Renal cortical epithelial cell (primary cell): ENCODE measurements around the gene AUTS2. TPM values are rescaled to one million over a fixed set of nuclear protein-coding genes. Genes with fewer than 3 reads are reported as not detected.

Source experiments
- DNase-seq: peaks from one replicate; pipeline ENCODE4 v3.0.0-alpha.2; 2011; ENCODE audit warnings: low read depth
- total RNA-seq: library from RNA; depleted of rRNA; stranded (reverse); fragments of >200 nt; gene quantifications from 2 replicates; pipeline ENCODE4 v1.2.3, GENCODE V29; 2014

AUTS2 gene
- total RNA-seq, 1 donor from 2014 or later: 3.2 TPM

DNA sequence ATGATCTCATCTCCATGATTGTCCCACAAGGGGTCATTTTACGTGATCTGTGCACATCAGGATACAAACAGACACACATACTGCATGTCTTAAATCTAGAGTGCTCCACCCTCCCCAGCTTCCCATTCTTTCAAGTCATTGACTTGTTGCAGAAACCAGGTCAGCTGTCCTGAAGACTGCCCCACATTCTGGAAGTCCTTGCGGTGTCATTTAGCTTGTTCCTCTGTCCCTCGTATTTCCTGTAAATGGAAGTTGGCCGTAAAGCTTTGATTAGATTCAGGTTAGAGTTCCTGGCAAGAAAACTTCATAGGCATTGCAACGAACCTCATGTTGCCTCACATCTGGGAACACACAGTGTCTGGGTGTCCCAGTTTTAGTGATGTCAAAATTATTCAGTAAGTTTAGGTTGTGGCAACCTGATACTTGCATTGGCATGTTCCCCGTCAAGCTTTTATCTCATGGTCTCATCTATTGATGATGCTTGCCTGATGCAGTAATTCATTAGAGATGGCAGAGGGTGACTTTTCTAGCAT is 1116.3 kb downstream of the AUTS2 start:
- DNase-seq: no peak

DNA sequence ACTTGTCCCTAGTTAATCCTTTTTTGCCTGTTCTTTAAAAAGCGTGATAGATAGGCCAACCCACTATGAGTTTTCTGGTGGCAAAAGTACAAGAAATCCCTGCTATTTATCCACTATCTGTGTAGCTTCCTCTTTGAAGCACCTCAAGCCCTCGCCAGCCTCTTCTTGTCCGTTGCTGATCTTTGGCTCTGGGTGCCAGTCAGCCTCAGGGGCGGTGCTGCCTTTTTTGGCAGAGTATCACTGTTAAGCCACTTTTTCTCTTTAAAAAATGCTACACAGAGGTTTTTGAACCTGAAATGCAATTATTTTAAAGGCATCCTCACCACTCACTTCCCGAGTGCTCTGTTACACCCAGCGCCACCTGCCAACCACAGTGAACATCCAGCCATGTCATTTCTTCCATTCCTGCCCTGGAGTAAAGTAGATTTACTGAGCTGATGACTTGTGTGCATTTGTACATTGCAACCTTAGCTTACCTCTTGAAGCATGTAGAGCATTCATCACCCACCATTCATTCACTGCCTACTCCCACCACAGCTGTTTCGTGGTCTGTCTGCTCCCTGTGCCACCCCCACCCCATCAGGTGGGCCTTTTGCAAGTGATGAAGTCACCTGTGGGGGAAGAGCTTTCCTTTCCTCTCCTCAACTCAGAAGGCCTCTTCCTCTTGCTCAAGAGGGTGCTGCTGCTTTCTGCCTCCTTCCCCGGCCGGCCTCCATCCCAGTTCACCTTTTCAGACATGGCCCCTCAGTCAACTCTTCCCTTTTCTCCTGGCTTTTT is 1119.5 kb downstream of the AUTS2 start:
- no peak for DNase-seq

DNA sequence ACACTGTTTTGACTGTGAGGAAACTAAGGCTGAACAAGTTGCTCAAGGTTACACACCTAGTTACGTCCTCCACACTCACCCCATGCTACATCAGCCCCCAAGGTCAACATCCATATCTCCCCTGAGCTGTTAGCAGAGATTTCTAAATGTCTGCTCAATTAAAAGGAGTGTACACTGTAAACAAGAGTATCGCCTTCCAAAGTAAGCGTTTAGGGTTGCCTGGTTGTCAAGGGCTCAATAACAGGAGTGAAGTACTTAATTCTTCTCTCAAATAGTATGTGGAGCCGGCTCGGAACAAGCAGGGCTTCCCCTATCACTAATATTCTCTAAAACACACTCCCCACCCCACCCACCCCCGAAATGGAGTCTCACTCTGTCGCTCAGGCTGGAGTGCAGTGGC is 1120.8 kb downstream of the AUTS2 start:
- no peak for DNase-seq

DNA sequence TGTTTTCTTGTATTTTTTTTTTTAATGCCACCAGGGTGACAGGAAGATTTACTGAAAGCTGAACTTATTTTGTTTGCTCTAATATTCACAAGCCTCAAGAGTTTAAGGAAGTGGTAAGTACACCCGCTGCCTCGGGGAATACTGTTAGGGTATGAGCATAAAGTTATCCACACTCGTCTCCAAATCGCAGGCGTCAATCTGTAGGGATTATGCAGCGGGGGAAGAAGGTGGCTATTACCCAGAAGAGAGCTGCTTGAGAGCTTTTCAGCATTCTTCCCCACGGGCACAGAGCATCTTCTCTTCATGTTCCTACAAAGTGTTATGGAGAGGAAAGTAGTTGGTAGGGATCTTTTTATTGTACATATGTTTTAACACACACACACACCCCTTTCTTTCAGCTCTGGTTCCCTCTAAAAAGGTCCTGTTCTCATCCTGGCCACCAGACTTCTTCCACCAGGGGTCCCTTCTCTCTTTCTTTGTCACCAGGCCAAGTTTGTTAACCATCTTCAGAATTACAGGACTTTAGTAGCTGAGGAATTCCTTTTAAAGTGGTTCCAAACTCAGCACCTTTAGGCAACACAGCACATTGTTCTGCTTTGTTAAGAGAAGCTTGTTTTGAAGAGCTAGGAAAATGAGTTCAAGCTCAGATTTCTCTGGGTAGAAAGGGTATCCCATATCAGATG is 1122.1 kb downstream of the AUTS2 start:
- DNase-seq: no peak

DNA sequence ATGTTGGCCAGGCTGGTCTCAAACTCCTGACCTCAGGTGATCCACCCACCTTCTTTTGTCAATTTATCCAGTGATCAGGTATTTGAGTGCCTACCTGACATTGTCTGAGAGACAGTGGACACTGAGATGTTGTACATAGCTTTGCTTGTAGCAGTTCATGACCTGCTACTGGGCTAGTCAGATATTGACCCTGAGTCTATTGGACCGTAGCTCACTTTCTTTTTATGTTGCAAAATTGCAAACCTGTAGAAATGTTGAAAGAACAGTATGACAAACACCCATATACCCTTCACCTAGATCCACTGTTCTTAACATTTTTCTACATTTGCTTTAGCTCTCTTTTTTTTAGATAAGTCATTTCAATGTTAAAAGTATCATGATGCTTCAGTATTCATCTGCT is 1123.2 kb downstream of the AUTS2 start:
- no peak for DNase-seq

DNA sequence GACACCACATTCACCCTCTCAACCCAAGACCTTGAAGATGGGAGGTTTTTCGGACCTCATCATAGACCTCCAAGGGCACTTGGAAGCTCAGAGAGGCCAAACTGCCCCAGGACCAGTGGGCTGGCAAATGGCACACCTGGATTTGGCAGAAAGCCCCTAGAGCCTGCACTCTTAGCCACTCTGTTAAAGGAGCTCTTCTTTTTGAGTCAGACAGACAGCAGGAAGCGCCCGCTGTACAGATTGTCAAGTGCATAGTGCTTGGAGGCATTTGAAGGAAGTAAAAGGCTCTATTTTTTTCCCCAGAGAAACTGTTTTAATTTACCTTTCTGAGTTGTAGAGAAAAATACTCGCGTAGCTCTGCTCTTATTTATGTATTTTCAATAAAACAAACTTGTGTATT is 1125.1 kb downstream of the AUTS2 start:
- no peak for DNase-seq

DNA sequence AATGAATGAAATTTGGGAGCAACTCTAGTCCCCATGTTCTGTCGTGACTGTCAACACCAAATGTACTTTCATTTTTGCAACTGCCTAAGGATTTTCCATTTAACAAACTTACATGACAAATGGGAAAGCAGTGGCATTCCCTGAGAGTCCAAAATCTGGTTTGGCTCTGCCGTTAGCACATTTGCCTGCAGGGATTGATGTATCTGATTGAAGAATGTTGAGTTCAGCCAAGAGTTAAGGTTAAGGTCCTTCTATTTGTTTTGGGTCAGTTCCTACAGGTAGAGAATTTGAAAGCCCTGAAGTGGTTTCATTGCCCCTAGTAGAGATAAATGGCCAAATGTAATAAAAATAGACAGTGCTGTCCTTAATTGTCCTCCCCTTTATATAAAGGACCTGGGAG is 1127.2 kb downstream of the AUTS2 start:
- no peak for DNase-seq

DNA sequence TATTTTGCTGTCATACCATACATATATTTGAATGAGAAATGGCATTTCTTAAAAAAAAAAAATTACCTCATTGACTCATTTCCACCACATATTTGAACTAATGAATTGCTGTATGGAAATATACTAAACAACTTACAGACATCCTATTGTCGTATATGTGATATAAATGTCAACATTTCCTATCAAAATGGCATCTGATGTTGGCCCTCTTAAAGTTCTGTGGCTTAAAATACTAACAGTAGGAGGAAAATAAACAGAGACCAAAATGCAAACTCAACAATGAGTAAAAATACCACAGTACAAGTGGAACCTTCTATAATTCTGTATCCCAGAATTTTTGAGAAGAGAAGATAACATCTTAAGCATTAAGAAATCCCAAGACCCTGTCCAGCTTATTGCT is 1128.0 kb downstream of the AUTS2 start:
- DNase-seq: no peak

DNA sequence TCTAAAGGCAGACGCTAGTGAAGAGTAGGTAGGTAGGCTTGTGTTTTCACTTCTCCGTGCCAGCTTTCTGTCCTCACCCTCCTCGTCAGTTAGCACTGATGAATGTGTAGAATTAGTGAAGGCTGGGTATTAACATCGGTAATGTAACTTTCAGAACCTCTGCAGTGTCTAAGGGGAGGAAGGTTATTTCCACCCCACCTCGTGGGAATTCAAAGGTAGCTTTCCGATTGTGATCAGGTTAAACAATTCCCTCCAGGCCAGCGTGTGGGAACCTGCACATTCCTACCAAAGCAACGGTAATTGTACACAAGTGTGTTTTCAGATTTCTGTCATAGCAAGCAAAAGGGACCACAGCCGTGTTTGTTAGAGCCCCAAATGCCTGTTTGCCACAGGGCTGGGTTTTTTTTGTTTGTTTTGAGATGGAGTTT is 1128.7 kb downstream of the AUTS2 start:
- peak; percentile 16 for DNase-seq

DNA sequence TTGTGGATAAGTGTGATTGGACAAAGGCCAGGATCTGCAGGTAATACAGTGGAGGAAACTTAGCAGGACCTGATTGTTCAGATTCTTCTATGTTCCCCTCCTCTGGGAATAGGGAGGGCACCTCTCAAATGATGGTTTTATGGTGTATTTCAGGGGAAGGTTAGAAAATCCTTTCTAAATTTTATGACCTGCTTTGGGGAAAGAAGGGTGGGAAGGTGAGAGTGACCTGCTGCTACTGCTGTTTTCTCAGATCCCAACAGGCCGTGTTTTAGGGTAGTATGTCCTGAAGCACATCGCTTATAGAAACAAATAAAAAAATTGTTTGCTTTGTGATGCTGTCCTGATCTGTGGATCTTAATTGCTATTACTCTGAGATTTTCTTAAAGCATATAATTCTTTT is 1129.6 kb downstream of the AUTS2 start:
- DNase-seq: no peak

DNA sequence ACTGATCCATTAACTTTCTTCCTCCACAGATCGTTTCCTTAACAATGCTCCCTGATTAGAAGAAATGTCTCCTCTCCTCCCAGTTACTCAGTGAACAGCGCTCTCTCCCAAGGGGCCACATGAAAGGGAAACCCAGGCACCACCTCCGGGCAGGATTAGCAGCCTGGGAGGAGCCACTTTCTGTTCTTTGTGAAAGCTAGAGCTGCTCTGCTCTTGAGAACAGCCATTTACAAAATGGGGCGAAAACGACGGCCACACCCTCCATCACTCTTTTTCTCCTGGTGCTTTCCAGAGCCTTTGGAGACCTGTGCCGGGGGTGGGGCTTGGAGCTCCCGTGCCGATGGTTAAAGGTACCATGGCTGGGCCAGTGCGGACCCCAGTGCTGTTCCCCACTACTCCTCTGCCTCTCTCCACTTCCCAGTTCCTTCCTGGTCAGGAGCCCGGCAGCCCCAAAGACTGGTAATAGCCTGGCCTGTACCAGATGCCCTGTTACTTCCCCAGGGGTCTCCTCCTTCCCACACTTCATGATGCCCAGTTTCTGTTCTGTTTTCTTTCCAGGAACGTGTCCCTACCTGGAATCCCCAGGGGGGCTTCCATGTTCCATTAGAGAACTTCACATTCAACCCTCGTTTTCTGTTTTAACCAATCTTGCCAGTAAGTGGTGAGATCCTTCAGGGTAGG is 1130.7 kb downstream of the AUTS2 start:
- DNase-seq: peak; percentile 56

DNA sequence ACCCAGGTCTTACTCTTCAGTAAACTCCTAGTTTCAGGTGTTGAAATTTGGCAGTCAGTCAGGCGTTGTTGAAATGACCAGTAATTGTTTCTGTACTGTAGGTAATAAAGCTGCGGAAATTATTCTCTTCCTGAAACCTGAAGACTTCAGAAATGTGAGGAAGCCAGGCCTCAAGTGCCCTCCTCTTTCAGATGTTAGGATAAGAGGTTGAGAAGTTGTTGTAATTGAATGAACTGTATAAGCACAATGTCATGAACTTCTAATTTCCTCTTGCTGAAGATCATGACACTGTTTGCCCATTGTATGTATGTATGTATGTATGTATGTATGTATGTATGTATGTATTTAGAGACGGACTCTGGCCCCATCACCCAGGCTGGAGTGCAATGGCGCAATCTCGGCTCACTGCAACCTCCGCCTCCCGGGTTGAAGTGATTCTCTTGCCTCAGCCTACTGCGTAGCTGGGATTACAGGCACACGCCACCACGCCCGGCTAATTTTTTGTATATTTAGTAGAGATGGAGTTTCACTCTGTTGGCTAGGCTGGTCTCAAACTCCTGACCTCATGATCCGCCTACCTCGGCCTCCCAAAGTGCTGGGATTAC is 1131.4 kb downstream of the AUTS2 start:
- DNase-seq: peak; percentile 45

DNA sequence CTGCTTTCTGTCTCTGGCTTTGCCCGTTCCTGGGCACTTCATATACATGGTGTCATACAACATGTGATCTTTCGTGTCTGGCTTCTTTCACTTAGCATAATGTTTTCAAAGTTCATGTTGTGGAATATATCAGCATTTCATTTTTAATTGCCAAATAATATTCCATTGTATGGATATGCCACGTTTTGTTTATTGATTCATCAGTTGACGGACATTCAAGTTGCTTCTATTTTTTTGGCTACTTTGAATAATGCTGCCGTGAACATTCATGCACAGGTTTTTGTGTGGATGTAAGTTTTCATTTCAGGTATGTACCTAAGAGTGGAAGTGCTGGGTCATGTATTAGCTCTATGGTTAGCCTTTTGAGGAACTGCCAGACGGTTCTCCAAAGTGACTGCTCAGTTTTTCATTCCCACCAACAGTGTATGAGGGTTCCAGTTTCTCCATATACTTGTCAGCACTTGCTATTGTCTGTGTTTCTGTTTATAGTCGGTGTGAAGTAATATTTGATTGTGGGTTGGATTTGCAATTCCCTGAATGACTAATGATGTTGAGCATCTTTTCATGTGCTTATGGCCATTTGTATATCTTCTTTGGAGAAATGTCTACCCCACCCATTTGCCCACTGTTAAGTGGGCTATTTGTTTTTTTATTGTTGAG is 1132.3 kb downstream of the AUTS2 start:
- no peak for DNase-seq

DNA sequence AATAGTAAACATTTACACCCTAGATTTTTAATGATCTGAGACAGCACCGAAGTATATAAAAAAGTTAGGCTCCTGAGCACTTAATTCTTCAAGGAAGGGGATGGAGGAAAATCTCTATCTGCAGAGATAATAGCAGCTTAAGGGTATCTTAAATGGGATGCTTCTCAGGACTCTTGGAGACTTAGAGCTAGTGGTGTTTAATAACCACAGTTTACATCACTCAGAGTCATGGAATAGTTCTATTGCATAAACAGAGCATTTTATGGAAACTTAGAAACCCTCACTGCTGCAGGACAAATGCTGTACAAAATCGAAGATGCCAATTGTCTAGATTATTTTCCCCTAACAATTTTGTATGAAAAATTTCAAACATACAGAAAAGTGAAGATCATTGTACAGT is 1134.8 kb downstream of the AUTS2 start:
- DNase-seq: no peak

DNA sequence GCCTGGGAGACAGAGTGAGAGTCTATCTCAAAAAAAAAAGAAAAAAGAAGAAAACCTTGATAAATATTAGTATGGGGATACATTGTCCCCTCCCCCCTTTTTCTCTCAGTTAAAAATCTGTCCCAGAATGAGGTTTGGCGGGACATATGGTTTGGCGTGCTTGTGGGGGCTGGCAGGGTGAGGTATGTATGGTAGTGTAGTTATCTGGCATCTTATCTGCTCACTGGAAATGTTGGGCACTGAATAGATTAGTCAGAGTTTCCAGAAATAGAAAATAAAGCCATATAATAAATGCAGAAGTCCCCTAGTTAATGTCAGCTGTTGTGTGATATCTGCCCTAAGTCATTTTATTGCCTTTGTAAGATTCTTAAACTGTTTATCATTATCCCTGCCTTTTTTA is 1136.1 kb downstream of the AUTS2 start:
- no peak for DNase-seq

DNA sequence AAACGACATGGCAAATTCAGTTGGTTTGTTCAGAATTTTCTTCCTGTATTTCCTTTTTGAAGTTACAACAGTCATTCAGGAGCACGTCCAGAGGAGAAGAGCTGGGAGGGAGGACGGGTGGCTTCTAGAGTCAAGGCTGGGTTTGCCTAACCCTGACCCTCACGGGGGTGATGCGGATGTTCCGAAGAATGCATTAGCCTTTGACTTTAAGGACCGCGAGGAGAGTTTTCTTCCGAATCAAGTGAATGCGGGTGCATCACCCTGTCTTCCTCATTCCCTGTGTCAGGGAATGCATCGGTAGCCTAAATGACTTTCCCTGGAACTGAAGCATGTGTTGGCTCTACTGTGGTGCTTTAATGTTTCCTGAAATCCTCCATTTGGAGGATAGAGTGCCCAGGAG is 1137.0 kb downstream of the AUTS2 start:
- no peak for DNase-seq

DNA sequence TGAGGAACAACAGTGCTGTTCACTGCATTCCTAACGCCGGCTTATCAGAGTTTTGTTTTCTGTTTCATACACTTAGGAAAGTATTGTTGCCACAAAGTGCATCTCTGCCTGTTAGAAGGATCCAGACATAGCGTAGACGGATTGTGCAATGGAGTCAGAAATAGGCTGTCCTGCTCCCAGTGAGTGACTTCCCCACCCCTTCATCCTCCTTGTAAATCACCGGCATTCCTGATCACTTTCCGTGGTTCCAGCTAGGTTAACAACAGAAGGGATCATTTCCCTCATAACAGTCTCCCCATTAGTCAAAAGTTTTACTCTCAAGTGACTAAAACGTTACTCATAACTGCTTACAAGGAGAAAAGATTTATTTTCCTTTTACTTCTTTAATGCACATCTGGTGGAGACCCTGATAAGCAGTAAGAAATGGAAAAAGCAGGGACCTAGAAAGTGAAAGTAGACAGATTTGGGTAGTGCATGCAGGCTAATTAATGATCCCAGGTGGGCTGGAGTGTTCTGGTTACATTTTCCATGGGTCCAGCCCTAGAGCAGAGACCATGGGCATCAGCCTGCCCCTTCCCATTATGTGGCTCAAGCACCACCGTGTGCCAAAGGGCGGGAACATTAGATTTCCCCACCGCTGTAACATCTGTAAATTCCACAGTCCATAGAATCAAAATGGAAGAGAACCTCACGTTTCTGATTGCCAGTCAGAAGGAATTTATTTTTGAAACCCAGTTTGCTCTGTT is 1138.6 kb downstream of the AUTS2 start:
- DNase-seq: peak; percentile 83

DNA sequence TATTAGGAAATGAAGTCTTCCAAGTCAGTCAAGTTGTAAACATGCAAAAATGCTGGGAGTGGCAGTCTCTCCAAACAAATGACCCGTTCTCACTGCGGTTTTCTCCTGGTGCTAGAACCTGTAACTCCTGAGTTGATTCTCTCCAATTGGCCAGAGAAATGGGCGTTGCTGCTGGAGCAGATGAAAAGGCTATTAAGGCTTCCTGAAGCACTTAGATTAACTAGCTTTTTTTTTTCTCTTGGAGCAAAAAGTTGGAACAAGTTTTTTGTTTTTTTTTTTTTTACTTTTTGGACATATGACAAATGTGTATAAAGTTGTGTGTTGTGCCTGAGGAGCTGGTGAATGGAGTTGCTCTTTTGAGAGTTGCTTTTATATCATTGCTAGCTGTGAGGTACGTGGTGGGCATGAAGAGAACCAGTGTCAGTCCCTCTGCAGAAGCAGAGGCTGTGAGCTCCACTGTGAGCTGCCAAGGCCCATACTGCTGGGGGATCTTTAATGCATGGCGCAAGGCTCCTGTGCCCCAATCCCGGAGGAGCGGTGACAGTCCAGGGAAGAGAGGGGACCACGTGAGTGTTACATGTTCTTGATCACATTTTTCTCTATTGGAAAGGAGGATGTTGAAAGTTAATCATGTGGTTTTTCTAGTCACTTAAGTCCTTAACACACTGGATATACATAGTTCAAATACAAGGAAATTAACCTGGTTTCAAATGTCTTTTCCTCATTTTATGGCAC is 1140.0 kb downstream of the AUTS2 start:
- peak; percentile 88 for DNase-seq

DNA sequence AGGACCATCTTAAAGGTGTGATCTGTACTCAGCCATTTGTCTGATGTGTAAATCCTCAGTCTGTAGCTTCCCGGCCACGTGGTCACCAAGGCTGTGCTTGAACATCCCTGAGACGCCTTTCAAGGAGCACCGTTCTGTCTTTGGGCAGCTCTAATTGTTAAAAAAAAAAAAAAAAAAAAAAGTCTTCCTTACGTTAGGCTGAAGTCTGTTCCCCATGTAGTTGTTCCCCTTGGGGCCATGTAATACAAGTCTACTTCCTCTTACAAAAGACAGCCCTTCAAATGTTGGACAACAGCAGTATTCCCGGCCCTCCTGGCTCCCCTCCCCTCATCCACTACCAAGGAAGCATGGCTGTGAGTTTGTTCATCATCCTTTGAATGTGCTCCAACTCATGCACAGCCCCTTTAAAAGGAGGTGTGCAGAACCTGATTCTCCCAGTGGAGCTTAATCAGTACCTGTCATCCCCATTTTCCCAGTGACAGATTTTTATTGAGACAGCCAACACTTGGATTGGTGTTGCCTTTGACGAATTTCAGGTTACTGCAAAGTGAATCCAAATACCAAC is 1141.5 kb downstream of the AUTS2 start:
- DNase-seq: no peak

DNA sequence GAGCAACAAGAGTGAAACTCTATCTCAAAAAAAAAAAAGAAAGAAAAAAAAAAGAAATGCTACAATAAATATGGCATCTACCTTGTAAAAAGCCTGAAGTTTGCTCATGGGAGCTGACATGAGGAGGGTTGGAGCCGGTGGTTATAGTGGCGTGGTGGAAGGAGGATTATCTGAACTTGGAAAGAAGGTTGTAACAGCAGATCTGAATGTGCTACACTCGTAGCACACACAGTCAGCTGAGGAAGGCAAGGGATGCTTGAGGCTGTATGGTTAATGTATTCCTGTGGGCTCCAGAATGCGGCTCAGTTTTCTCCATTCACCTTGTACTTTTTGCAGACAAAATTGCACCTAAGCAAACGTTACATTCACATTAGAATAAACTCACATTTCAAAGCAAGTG is 1143.4 kb downstream of the AUTS2 start:
- DNase-seq: no peak
